Small intestine (tissue), 7 donors: ENCODE measurements around the gene TRAF3. TPM values are rescaled to one million over a fixed set of nuclear protein-coding genes. Genes with fewer than 3 reads are reported as not detected.

Experiments used
- DNase-seq, 2 donors: peaks; one replicate each; pipeline versions ENCODE4 v3.0.0 to v3.0.0-alpha.2; 2013
- FAIRE-seq: peaks from 2 replicates; lab custom pipeline; 2012; peaks lifted over from hg19 to GRCh38; lab: Jason Lieb, UNC
- H3K27ac ChIP-seq, 3 donors: one replicate each; pipeline ENCODE4 v1.5.1; 2013; ENCODE audit warnings: low read length in 2 of 3, mild to moderate bottlenecking in 2 of 3, control low read depth in 1 of 3, inconsistent platforms in 1 of 3, low read depth in 1 of 3, moderate library complexity in 1 of 3
- H3K27me3 ChIP-seq, 3 donors: one replicate each; pipeline ENCODE4 v1.6.1; 2013; ENCODE audit warnings: low read length in 3 of 3, inconsistent platforms in 1 of 3; ENCODE audit not compliant: control insufficient read depth in 3 of 3, insufficient read depth in 3 of 3
- H3K36me3 ChIP-seq, 3 donors: one replicate each; pipeline ENCODE4 v1.6.1; 2013; ENCODE audit warnings: low read length in 3 of 3, inconsistent platforms in 1 of 3, low read depth in 1 of 3, mild to moderate bottlenecking in 1 of 3, moderate library complexity in 1 of 3; ENCODE audit not compliant: control insufficient read depth in 3 of 3, insufficient read depth in 2 of 3
- H3K4me1 ChIP-seq, 3 donors: one replicate each; pipeline ENCODE4 v1.6.1; 2013; ENCODE audit warnings: low read length in 2 of 3, inconsistent platforms in 1 of 3, low read depth in 1 of 3, mild to moderate bottlenecking in 1 of 3, moderate library complexity in 1 of 3; ENCODE audit not compliant: control insufficient read depth in 3 of 3, insufficient read depth in 2 of 3
- H3K4me3 ChIP-seq, 3 donors: one replicate each; pipeline ENCODE4 v1.5.1; 2013; ENCODE audit warnings: low read length in 3 of 3, control low read depth in 1 of 3, inconsistent platforms in 1 of 3, low read depth in 1 of 3, mild to moderate bottlenecking in 1 of 3, moderate library complexity in 1 of 3
- H3K9me3 ChIP-seq, 2 donors: one replicate each; pipeline ENCODE4 v1.6.1; 2013; ENCODE audit warnings: low read depth in 1 of 2, low read length in 1 of 2; ENCODE audit not compliant: control insufficient read depth in 2 of 2, insufficient read depth in 1 of 2
- WGBS, 3 donors: extraction: QIAGEN DNeasy Blood & Tissue Kit; methylation state at CpG; one replicate each; pipeline ENCODE4 v1.1.7; 2013; 5-methylcytosine and 5-hydroxymethylcytosine counted together
- polyA plus RNA-seq, 4 donors: library from polyadenylated mRNA; stranded (reverse) in 3 of 4; unstranded in 1 of 4; fragments of 200-250 nt in 3 of 4; fragments of 120-200 nt in 1 of 4; gene quantifications; one replicate each; pipeline versions ENCODE4 v1.2.1 to v1.2.3, GENCODE V29; 2013
- donor health status: healthy with polysubstance abuse.
- donor health status: control.
- donor health status: control.
- donor health status: Bipolar disorder and iron deficiency.
- donor health status: healthy.

The TRAF3 gene
- polyA plus RNA-seq, 4 donors = 4.0 to 17.9 (median 8.5) TPM

GRCh38 chr14:102947321-102948103, 170.3 kb downstream of the TRAF3 start:
- peak in 1 of 2 donors; percentile 66 for DNase-seq
- no peak for FAIRE-seq
- H3K36me3 ChIP-seq = peaks cover 14 to 95% (median 15%) of the 10 kb centered on the region in 3 donors

GRCh38 chr14:102948698-102949061, 171.4 kb downstream of the TRAF3 start:
- DNase-seq = no peak
- H3K36me3 ChIP-seq = peaks cover 15 to 95% (median 24%) of the 10 kb centered on the region in 3 donors
- H3K4me1 ChIP-seq = no peaks in the 10 kb centered on the region
- no peaks in the 10 kb centered on the region for H3K9me3 ChIP-seq
- peak overlapping the region in 1 of 3 donors; percentile 68 for H3K27ac ChIP-seq
- FAIRE-seq = no peak
- H3K27me3 ChIP-seq = no peaks in the 10 kb centered on the region
- 75 to 82% (median 76%) methylated on average over 8 to 9 of the region's 9 CpGs for WGBS, 3 donors
- H3K4me3 ChIP-seq = no peak overlapping the region

More at GRCh38 chr14:102947321-102948103, 170.3 kb downstream of the TRAF3 start:
- Histone ChIP-seq H3K4me3 (no peak overlapping the region), H3K27me3 (no peaks in the 10 kb centered on the region), H3K4me1 (no peaks in the 10 kb centered on the region), H3K27ac (no peak overlapping the region), H3K9me3 (no peaks in the 10 kb centered on the region)
- WGBS, 3 donors = 79 to 89% (median 85%) methylated on average over 27 of the region's 27 CpGs

- Histone ChIP-seq H3K36me3 (peaks cover 12 to 93% (median 26%) of the 10 kb centered on the region in 3 donors), H3K27ac (peak overlapping the region in 1 of 3 donors; percentile 68), H3K27me3 (no peaks in the 10 kb centered on the region), H3K4me3 (no peak overlapping the region), H3K9me3 (no peaks in the 10 kb centered on the region), H3K4me1 (no peaks in the 10 kb centered on the region)
- no peak for FAIRE-seq
- 71 to 89% (median 75%) methylated on average over 28 of the region's 28 CpGs for WGBS, 3 donors
- DNase-seq = no peak
Observed at GRCh38 chr14:102949062-102949800, 172.0 kb downstream of the TRAF3 start.

- Histone ChIP-seq H3K4me1 (no peaks in the 10 kb centered on the region), H3K27ac (no peak overlapping the region), H3K4me3 (no peak overlapping the region), H3K9me3 (no peaks in the 10 kb centered on the region), H3K27me3 (no peaks in the 10 kb centered on the region), H3K36me3 (peaks cover 12 to 93% (median 26%) of the 10 kb centered on the region in 3 donors)
- DNase-seq (no peak), FAIRE-seq (no peak)
- WGBS, 3 donors = 81 to 90% (median 82%) methylated on average over 23 of the region's 23 CpGs
Observed at GRCh38 chr14:102949801-102950451, 172.7 kb downstream of the TRAF3 start.

GRCh38 chr14:102951034-102951433, 173.8 kb downstream of the TRAF3 start:
- DNase-seq (no peak), FAIRE-seq (no peak)
- WGBS, 3 donors = 83 to 87% (median 87%) methylated on average over 10 of the region's 10 CpGs
- Histone ChIP-seq H3K27me3 (no peaks in the 10 kb centered on the region), H3K4me1 (no peaks in the 10 kb centered on the region), H3K9me3 (no peaks in the 10 kb centered on the region), H3K27ac (no peak overlapping the region), H3K4me3 (no peak overlapping the region), H3K36me3 (peaks cover 14 to 87% (median 26%) of the 10 kb centered on the region in 3 donors)

GRCh38 chr14:102951799-102952198, 174.6 kb downstream of the TRAF3 start:
- WGBS, 3 donors = 79 to 82% (median 80%) methylated on average over 8 of the region's 8 CpGs
- Histone ChIP-seq H3K27ac (no peak overlapping the region), H3K9me3 (no peaks in the 10 kb centered on the region), H3K36me3 (peaks cover 14 to 86% (median 23%) of the 10 kb centered on the region in 3 donors), H3K4me1 (no peaks in the 10 kb centered on the region), H3K27me3 (no peaks in the 10 kb centered on the region), H3K4me3 (no peak overlapping the region)
- DNase-seq (no peak), FAIRE-seq (no peak)

GRCh38 chr14:102952276-102952675, 175.0 kb downstream of the TRAF3 start:
- no peaks in the 10 kb centered on the region for H3K9me3 ChIP-seq
- peaks cover 14 to 85% (median 21%) of the 10 kb centered on the region in 3 donors for H3K36me3 ChIP-seq
- 93 to 96% (median 93%) methylated on average over 6 of the region's 6 CpGs for WGBS, 3 donors
- DNase-seq (no peak), FAIRE-seq (no peak)
- no peak overlapping the region for H3K4me3 ChIP-seq
- H3K27ac ChIP-seq = no peak overlapping the region
- no peaks in the 10 kb centered on the region for H3K4me1 ChIP-seq
- H3K27me3 ChIP-seq = no peaks in the 10 kb centered on the region

GRCh38 chr14:102953100-102953499, 175.9 kb downstream of the TRAF3 start:
- H3K4me3 ChIP-seq = no peak overlapping the region
- no peak overlapping the region for H3K27ac ChIP-seq
- H3K36me3 ChIP-seq = peaks cover 14 to 86% (median 26%) of the 10 kb centered on the region in 3 donors
- FAIRE-seq = no peak
- no peaks in the 10 kb centered on the region for H3K27me3 ChIP-seq
- no peaks in the 10 kb centered on the region for H3K4me1 ChIP-seq
- H3K9me3 ChIP-seq = no peaks in the 10 kb centered on the region
- 87 to 93% (median 91%) methylated on average over 15 of the region's 15 CpGs for WGBS, 3 donors
- DNase-seq = no peak
